Measurements from ENCODE around the gene SRRM4.

SRRM4 gene

DNA sequence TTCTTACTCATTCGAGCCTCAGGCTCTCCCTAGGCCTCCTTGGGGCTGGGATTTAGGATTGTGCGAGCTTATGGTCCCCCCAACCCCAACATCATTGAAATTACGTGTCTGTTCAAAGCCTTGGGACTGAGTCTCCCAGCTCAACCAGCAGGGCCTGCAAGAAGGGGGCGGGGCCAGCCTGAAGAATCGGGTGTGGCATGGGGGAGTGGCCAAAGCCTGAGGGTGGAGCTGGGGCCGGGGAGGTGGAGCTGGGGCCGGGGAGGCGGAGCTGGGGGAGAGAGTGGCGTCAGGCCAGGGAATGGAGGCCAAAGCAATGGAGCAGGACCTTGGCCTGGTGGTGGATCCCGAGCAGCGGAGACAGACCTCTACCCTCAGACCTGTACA lies 173.1 kb downstream of the SRRM4 start:
- no peak for ATAC-seq
- TF ChIP-seq CREB5 (CRISPR knock-in tag; IDR thresholded peaks at IDR 0.05; ENCODE audit: low read depth) = no peak
- TF ChIP-seq BACH2 (CRISPR knock-in tag; IDR thresholded peaks at IDR 0.05; ENCODE audit: borderline replicate concordance) = no peak
- TF ChIP-seq GLIS3 (CRISPR knock-in tag; IDR thresholded peaks at IDR 0.05) = no peak
- TF ChIP-seq, protein P1, sequence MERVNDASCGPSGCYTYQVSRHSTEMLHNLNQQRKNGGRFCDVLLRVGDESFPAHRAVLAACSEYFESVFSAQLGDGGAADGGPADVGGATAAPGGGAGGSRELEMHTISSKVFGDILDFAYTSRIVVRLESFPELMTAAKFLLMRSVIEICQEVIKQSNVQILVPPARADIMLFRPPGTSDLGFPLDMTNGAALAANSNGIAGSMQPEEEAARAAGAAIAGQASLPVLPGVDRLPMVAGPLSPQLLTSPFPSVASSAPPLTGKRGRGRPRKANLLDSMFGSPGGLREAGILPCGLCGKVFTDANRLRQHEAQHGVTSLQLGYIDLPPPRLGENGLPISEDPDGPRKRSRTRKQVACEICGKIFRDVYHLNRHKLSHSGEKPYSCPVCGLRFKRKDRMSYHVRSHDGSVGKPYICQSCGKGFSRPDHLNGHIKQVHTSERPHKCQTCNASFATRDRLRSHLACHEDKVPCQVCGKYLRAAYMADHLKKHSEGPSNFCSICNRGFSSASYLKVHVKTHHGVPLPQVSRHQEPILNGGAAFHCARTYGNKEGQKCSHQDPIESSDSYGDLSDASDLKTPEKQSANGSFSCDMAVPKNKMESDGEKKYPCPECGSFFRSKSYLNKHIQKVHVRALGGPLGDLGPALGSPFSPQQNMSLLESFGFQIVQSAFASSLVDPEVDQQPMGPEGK (CRISPR knock-in tag; IDR thresholded peaks at IDR 0.05; ENCODE audit: borderline replicate concordance) = no peak
- no peak for TF ChIP-seq CSDC2 (CRISPR knock-in tag; IDR thresholded peaks at IDR 0.05)
- TF ChIP-seq ISL1 (CRISPR knock-in tag; IDR thresholded peaks at IDR 0.05) = no peak
- no peak for TF ChIP-seq ZNF565 (CRISPR knock-in tag; conservative IDR thresholded peaks at IDR 0.05; ENCODE audit: low read depth)
- TF ChIP-seq ZNF70 (CRISPR knock-in tag; IDR thresholded peaks at IDR 0.05) = no peak

GRCh38 chr12:119156401-119157044 lies 175.2 kb downstream of the SRRM4 start:
- TF ChIP-seq ZC3H10 (CRISPR knock-in tag; IDR thresholded peaks at IDR 0.05) (no peak), RARB (CRISPR knock-in tag; IDR thresholded peaks at IDR 0.05) (no peak), TOX (CRISPR knock-in tag; IDR thresholded peaks at IDR 0.05; ENCODE audit: borderline replicate concordance) (no peak), ZFP3 (CRISPR knock-in tag; IDR thresholded peaks at IDR 0.05) (no peak)
- TF ChIP-seq, protein P1 (CRISPR knock-in tag; IDR thresholded peaks at IDR 0.05; ENCODE audit: borderline replicate concordance) = no peak
- no peak for ATAC-seq

DNA sequence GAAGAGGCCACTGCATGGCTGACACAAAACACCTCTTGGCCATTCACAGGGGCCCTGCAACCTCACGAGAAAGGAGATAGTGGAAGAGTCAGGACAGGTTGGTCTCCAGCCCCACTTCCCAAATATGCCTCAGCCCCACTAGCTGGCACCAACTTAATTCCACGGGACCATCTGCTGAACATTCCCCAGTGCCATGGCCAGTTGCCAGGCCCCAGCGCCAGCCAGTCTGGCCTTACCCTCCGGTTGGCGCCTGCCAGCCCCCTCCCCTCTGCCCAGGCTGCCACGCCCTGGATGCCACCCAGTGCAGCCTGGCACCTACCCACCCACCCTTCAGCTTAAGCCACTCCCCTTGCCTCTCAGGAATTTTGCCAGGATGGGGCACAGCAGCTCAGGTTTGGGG lies 176.2 kb downstream of the SRRM4 start:
- TF ChIP-seq PPARA (CRISPR knock-in tag; IDR thresholded peaks at IDR 0.05; ENCODE audit: borderline replicate concordance) = no peak
- no peak for TF ChIP-seq BACH2 (CRISPR knock-in tag; IDR thresholded peaks at IDR 0.05; ENCODE audit: borderline replicate concordance)
- no peak for TF ChIP-seq ZC3H10 (CRISPR knock-in tag; IDR thresholded peaks at IDR 0.05)
- no peak for TF ChIP-seq RARB (CRISPR knock-in tag; IDR thresholded peaks at IDR 0.05)
- no peak for TF ChIP-seq ESRRG (CRISPR knock-in tag; IDR thresholded peaks at IDR 0.05)
- TF ChIP-seq SNAI2 (CRISPR knock-in tag; IDR thresholded peaks at IDR 0.05) = no peak
- TF ChIP-seq ISL1 (CRISPR knock-in tag; IDR thresholded peaks at IDR 0.05) = no peak
- no peak for TF ChIP-seq CSDC2 (CRISPR knock-in tag; IDR thresholded peaks at IDR 0.05)
- no peak for TF ChIP-seq POU6F1 (CRISPR knock-in tag; IDR thresholded peaks at IDR 0.05; ENCODE audit: borderline replicate concordance, low read depth)
- TF ChIP-seq ZNF8 (CRISPR knock-in tag; IDR thresholded peaks at IDR 0.05) = no peak
- no peak for TF ChIP-seq TOX (CRISPR knock-in tag; IDR thresholded peaks at IDR 0.05; ENCODE audit: borderline replicate concordance)
- no peak for TF ChIP-seq CSRNP3 (CRISPR knock-in tag; IDR thresholded peaks at IDR 0.05)
- ATAC-seq = no peak

GRCh38 chr12:119157978-119158377 lies 176.6 kb downstream of the SRRM4 start:
- TF ChIP-seq SNAI2 (CRISPR knock-in tag; IDR thresholded peaks at IDR 0.05) (no peak), ZNF565 (CRISPR knock-in tag; conservative IDR thresholded peaks at IDR 0.05; ENCODE audit: low read depth) (no peak), CSRNP3 (CRISPR knock-in tag; IDR thresholded peaks at IDR 0.05) (no peak), TCF4 (CRISPR knock-in tag; IDR thresholded peaks at IDR 0.05; ENCODE audit: borderline replicate concordance) (no peak), TOX (CRISPR knock-in tag; IDR thresholded peaks at IDR 0.05; ENCODE audit: borderline replicate concordance) (no peak), PPARA (CRISPR knock-in tag; IDR thresholded peaks at IDR 0.05; ENCODE audit: borderline replicate concordance) (no peak)
- no peak for ATAC-seq

Data from SK-N-SH treated with all-trans-retinoic acid at 6 μM for 48 hours (cell line).